Trophoblast cell (in vitro differentiated cells and primary cell): ENCODE results near the gene TCF3.

Source experiments
- DNase-seq, 2 donors: peaks; one replicate each; pipeline ENCODE4 v3.0.0-alpha.2; 2016
- H2AFZ ChIP-seq: 2 replicates; pipeline ENCODE4 v1.6.1; 2013; ENCODE audit warnings: low read length, moderate library complexity, mild to moderate bottlenecking; ENCODE audit not compliant: insufficient read depth, poor library complexity
- H2AK5ac ChIP-seq: 2 replicates; pipeline ENCODE4 v1.6.1; 2013; ENCODE audit warnings: mild to moderate bottlenecking, low read length
- H2BK120ac ChIP-seq: 2 replicates; pipeline ENCODE4 v1.6.1; 2013; ENCODE audit warnings: low read length, mild to moderate bottlenecking, moderate library complexity; ENCODE audit not compliant: insufficient read depth, poor library complexity
- H2BK12ac ChIP-seq: 2 replicates; pipeline ENCODE4 v1.6.1; 2013; ENCODE audit warnings: mild to moderate bottlenecking, low read length, moderate library complexity
- H2BK5ac ChIP-seq: 2 replicates; pipeline ENCODE4 v1.6.1; 2013; ENCODE audit warnings: low read length, low read depth, moderate library complexity, mild to moderate bottlenecking; ENCODE audit not compliant: poor library complexity
- H3K14ac ChIP-seq: 2 replicates; pipeline ENCODE4 v1.6.1; 2013; ENCODE audit warnings: mild to moderate bottlenecking, low read length
- H3K18ac ChIP-seq: 2 replicates; pipeline ENCODE4 v1.6.1; 2013; ENCODE audit warnings: mild to moderate bottlenecking, low read length
- H3K23ac ChIP-seq: 2 replicates; pipeline ENCODE4 v1.6.1; 2013; ENCODE audit warnings: low read length
- H3K27ac ChIP-seq: 2 replicates; pipeline ENCODE4 v1.5.1; 2013; ENCODE audit warnings: low read depth, mild to moderate bottlenecking, inconsistent platforms, low read length, moderate library complexity
- H3K27me3 ChIP-seq: 2 replicates; pipeline ENCODE4 v1.6.1; 2013; ENCODE audit warnings: inconsistent platforms, mild to moderate bottlenecking, low read length, moderate library complexity; ENCODE audit not compliant: insufficient read depth
- H3K36me3 ChIP-seq, 2 experiments: 1 replicate in 1 of 2; 2 replicates in 1 of 2; pipeline ENCODE4 v1.6.1; 2013; ENCODE audit warnings: low read length in 2 of 2, mild to moderate bottlenecking in 2 of 2, moderate library complexity in 1 of 2; ENCODE audit not compliant: insufficient read depth in 2 of 2, control insufficient read depth in 1 of 2
- H3K4ac ChIP-seq: 2 replicates; pipeline ENCODE4 v1.6.1; 2013; ENCODE audit warnings: low read depth, mild to moderate bottlenecking, low read length, moderate library complexity
- H3K4me1 ChIP-seq, 2 experiments: 1 replicate in 1 of 2; 2 replicates in 1 of 2; pipeline ENCODE4 v1.6.1; 2013; ENCODE audit warnings: low read length in 2 of 2, mild to moderate bottlenecking in 2 of 2, moderate library complexity in 1 of 2; ENCODE audit not compliant: insufficient read depth in 2 of 2, control insufficient read depth in 1 of 2
- H3K4me2 ChIP-seq: 2 replicates; pipeline ENCODE4 v1.6.1; 2013; ENCODE audit warnings: inconsistent platforms, mild to moderate bottlenecking, low read length, moderate library complexity
- H3K4me3 ChIP-seq: 2 replicates; pipeline ENCODE4 v1.5.1; 2013; ENCODE audit warnings: mild to moderate bottlenecking, low read depth, low read length, inconsistent platforms
- H3K79me1 ChIP-seq: one replicate; pipeline ENCODE4 v1.6.1; 2013; ENCODE audit warnings: low read length
- H3K79me2 ChIP-seq: 2 replicates; pipeline ENCODE4 v1.6.1; 2013; ENCODE audit warnings: low read length, mild to moderate bottlenecking; ENCODE audit not compliant: control insufficient read depth, insufficient read depth, poor library complexity
- H3K9ac ChIP-seq: 2 replicates; pipeline ENCODE4 v1.6.1; 2013; ENCODE audit warnings: mild to moderate bottlenecking, low read length
- H3K9me3 ChIP-seq: 2 replicates; pipeline ENCODE4 v1.6.1; 2013; ENCODE audit warnings: low read depth, mild to moderate bottlenecking, control low read depth, inconsistent platforms, low read length; ENCODE audit not compliant: insufficient read depth
- H4K12ac ChIP-seq: 2 replicates; pipeline ENCODE4 v1.6.1; 2013; ENCODE audit warnings: low read depth, mild to moderate bottlenecking, low read length, moderate library complexity
- H4K8ac ChIP-seq: 2 replicates; pipeline ENCODE4 v1.6.1; 2013; ENCODE audit warnings: low read depth, mild to moderate bottlenecking, low read length, moderate library complexity
- H4K91ac ChIP-seq: one replicate; pipeline ENCODE4 v1.6.1; 2013; ENCODE audit warnings: low read depth, mild to moderate bottlenecking, low read length, moderate library complexity
- WGBS: extraction: QIAGEN DNeasy Blood & Tissue Kit; methylation state at CpG from one replicate; pipeline ENCODE4 v1.1.7; 2013; ENCODE audit warnings: missing lambda C conversion rate; ENCODE audit not compliant: insufficient read length, insufficient coverage; ENCODE audit errors: extremely low coverage; 5-methylcytosine and 5-hydroxymethylcytosine counted together

Gene TCF3

DNA sequence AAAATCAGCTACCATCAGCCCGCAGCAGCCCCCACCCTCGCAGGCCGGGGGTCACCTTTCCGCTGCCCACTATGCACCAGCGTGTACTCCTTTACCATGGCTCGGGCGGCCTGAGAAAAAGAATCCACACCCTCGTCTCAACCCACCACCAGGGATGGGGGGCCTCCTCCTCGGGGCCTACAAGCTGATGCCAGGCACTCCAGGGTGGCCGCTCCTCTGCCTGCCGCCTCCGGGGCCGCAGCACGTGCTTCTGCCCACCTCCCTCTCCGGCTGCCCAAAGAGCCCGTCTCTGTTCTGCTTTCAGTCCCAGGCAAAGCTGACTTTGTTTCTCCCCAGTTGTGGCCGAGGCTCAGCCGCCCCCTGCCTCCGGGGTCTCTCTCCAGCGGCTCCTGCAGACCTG, 73.2 kb downstream of the TCF3 start:
- no peaks in the 10 kb centered on the region for H3K4me1 ChIP-seq

DNA sequence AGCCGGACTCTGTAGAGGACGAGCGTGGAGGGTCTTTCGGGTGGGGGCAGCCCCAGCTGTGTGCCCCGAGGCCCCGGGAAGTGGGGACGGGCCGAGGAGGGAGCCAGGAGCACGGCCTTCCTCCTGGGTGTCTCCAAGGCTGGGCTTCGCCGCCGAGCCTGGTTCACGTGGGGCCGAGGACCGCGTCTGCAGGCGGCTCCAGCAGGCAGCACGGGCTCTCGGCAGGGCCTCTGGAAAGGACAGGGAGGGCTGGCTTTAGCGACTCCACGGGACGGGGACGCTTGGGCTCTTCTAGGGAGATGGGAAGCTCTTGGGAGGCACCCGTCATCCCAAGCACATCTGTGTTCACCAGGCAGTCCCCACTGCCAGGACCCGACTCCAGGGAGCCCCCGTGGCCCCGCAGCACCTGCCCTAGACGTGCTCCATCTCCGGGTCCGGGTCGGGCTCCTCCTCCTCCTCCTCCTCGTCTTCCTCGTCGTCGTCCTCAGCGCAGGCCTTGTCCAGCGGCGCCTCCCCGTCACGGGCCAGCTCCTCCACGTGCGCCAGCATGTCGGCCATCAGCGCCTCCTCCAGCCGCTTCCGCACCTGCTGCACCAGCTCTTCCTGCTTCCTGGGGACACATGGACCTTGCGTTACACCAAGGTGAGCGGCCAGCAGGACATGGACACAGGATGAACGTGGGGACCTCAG, 74.3 kb downstream of the TCF3 start:
- no peaks in the 10 kb centered on the region for H3K79me1 ChIP-seq
- no peak overlapping the region for H3K4ac ChIP-seq
- no peak overlapping the region for H3K14ac ChIP-seq
- no peak overlapping the region for H2BK12ac ChIP-seq
- H2AFZ ChIP-seq = no peak overlapping the region
- no peak overlapping the region for H3K18ac ChIP-seq
- no peak overlapping the region for H3K23ac ChIP-seq
- no peaks in the 10 kb centered on the region for H3K79me2 ChIP-seq
- H2AK5ac ChIP-seq = no peak overlapping the region
- H4K12ac ChIP-seq = no peak overlapping the region
- H4K8ac ChIP-seq = no peak overlapping the region
- no peaks in the 10 kb centered on the region for H3K27me3 ChIP-seq
- WGBS = no CpG with 5 or more reads among the region's 49 CpGs
- H4K91ac ChIP-seq = no peak overlapping the region
- H3K4me2 ChIP-seq = no peak overlapping the region
- no peak overlapping the region for H2BK120ac ChIP-seq
- no peak overlapping the region for H3K4me3 ChIP-seq
- no peak for DNase-seq
- H3K9ac ChIP-seq = no peak overlapping the region
- H2BK5ac ChIP-seq = no peak overlapping the region
- H3K4me1 ChIP-seq = no peaks in the 10 kb centered on the region
- no peak overlapping the region for H3K27ac ChIP-seq
- H3K9me3 ChIP-seq = peaks cover 4% of the 10 kb centered on the region
- H3K36me3 ChIP-seq = peaks cover 65 to 66% of the 10 kb centered on the region in 2 experiments

More for the DNA sequence above, 73.2 kb downstream of the TCF3 start:
- DNase-seq = no peak
- no peaks in the 10 kb centered on the region for H3K27me3 ChIP-seq
- no peak overlapping the region for H3K27ac ChIP-seq
- no peak overlapping the region for H3K23ac ChIP-seq
- no peak overlapping the region for H3K9ac ChIP-seq
- H3K79me2 ChIP-seq = no peaks in the 10 kb centered on the region
- H3K14ac ChIP-seq = no peak overlapping the region
- WGBS = no CpG with 5 or more reads among the region's 20 CpGs
- no peak overlapping the region for H2BK12ac ChIP-seq
- no peak overlapping the region for H4K8ac ChIP-seq
- H3K36me3 ChIP-seq = peaks cover 71 to 72% of the 10 kb centered on the region in 2 experiments
- H3K4ac ChIP-seq = no peak overlapping the region
- no peaks in the 10 kb centered on the region for H3K79me1 ChIP-seq
- no peak overlapping the region for H3K4me3 ChIP-seq
- H2BK120ac ChIP-seq = no peak overlapping the region
- H4K91ac ChIP-seq = no peak overlapping the region
- H2BK5ac ChIP-seq = no peak overlapping the region
- no peak overlapping the region for H3K18ac ChIP-seq
- no peak overlapping the region for H3K4me2 ChIP-seq
- no peak overlapping the region for H2AK5ac ChIP-seq
- peaks cover 4% of the 10 kb centered on the region for H3K9me3 ChIP-seq
- H4K12ac ChIP-seq = peak overlapping the region; percentile 12
- no peak overlapping the region for H2AFZ ChIP-seq

DNA sequence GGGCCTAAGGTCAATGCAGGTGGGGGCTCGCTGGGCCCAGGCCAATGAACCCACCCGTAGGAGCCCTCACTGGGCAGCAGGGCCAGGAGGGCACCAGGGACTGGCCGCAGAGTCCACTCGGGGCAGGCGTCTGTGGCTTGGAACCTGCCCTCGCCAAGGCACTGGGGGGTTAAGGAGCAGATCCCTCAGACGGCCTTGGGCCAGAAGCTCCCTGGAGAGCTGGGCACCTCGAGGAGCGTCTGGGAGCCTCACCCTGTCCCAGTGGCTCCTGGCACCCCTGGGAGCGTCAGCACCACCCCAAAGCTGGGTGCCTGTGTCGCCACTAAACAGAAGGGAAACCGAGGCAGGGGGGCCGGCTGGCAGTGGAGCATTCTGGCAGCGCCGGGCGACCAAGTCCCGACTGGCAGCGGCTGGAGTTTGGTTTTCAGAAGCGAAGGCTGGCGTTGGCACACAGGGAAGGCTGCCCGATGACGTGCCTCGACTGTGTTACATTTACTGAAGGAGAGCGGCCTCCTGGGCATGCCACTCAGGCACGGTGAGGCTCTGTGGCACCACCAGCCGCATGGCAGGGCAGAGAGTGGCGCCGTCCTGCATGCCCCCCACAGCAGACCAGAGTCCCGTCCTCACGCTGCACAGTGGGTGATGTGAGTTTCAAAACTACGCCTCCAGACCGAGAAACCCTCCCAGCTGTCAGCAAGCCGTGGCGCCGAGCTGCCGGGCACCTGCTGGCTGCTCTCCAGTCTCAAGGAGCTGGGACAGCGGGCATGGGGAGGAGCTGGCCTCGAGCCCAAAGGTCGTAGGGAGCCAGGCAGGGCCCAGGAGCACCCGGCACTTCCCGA, 75.1 kb downstream of the TCF3 start:
- Histone ChIP-seq H3K18ac (no peak overlapping the region), H3K9me3 (peaks cover 4% of the 10 kb centered on the region), H4K8ac (no peak overlapping the region)

DNA sequence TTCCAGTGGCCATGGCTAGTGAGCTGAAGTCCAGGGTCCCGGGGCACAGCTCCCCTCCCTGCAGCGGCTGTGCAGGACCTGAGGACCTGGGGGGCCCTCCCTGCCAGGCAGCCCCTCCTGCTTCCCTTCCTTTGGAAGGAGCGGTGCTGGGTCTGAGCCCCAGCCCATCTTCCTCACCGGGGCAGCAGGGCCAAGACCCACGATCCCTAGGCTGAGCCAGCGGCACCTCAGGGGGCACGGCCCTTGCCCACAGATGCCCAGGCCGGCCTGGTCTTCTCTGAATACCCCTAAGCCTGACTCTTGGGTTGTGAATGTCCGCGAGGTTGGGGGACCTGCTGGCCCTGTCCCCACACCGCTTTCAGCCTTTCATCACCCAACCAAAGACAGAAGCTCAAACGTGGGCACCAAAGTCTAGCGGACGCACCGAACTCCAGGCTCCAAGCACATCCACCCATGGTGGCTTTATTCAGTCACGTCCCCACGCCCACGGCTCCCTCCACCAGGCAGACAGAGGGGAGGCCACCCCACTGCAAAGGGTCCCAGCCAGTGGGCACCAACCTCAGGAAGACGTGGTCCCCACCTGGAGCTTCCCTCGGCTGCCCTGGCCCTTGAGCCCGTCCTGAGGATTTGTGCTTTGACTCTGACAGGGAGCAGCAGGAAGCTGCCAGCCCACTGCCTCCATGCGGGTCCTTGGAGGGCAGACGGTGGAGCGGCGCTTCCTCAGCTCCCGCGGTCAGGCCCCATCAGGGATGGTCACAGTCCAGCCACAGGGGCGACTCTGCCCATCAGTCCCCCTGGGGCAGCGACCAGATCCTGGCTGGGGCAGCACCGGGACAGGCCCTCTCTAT, 75.9 kb downstream of the TCF3 start:
- H3K9ac ChIP-seq = no peak overlapping the region

More for the DNA sequence above, 75.1 kb downstream of the TCF3 start:
- Histone ChIP-seq H2AFZ (no peak overlapping the region), H3K4ac (no peak overlapping the region), H2BK12ac (no peak overlapping the region), H2AK5ac (no peak overlapping the region), H3K23ac (no peak overlapping the region), H3K79me1 (no peaks in the 10 kb centered on the region), H3K4me1 (no peaks in the 10 kb centered on the region), H3K14ac (no peak overlapping the region), H3K79me2 (no peaks in the 10 kb centered on the region), H3K27me3 (no peaks in the 10 kb centered on the region), H3K27ac (no peak overlapping the region), H2BK5ac (no peak overlapping the region), H4K12ac (no peak overlapping the region), H3K36me3 (peaks cover 60 to 62% of the 10 kb centered on the region in 2 experiments), H4K91ac (no peak overlapping the region), H3K4me3 (no peak overlapping the region), H3K9ac (no peak overlapping the region), H3K4me2 (no peak overlapping the region), H2BK120ac (no peak overlapping the region)
- no CpG with 5 or more reads among the region's 41 CpGs for WGBS
- DNase-seq = no peak

More for the DNA sequence above, 75.9 kb downstream of the TCF3 start:
- no peak overlapping the region for H3K27ac ChIP-seq
- H3K36me3 ChIP-seq = peaks cover 54% of the 10 kb centered on the region in 2 experiments
- no peak overlapping the region for H4K8ac ChIP-seq
- DNase-seq = no peak
- WGBS = no CpG with 5 or more reads among the region's 30 CpGs
- H3K18ac ChIP-seq = no peak overlapping the region
- no peaks in the 10 kb centered on the region for H3K4me1 ChIP-seq
- no peak overlapping the region for H3K4ac ChIP-seq
- H4K91ac ChIP-seq = no peak overlapping the region
- H4K12ac ChIP-seq = no peak overlapping the region
- no peak overlapping the region for H3K23ac ChIP-seq
- H3K27me3 ChIP-seq = no peaks in the 10 kb centered on the region
- no peak overlapping the region for H2BK5ac ChIP-seq
- H3K79me1 ChIP-seq = no peaks in the 10 kb centered on the region
- H3K14ac ChIP-seq = no peak overlapping the region
- H3K9me3 ChIP-seq = peaks cover 4% of the 10 kb centered on the region
- no peak overlapping the region for H2BK120ac ChIP-seq
- H2AK5ac ChIP-seq = no peak overlapping the region
- no peak overlapping the region for H2AFZ ChIP-seq
- H3K79me2 ChIP-seq = no peaks in the 10 kb centered on the region
- no peak overlapping the region for H3K4me3 ChIP-seq
- no peak overlapping the region for H3K4me2 ChIP-seq
- H2BK12ac ChIP-seq = no peak overlapping the region
